H1 (cell line): ENCODE results near the gene SLC30A9. TPM values are rescaled to one million over a fixed set of nuclear protein-coding genes. Genes with fewer than 3 reads are reported as not detected.

Experiments
- CHD2 ChIP-seq: IDR thresholded peaks from 2 replicates; pipeline ENCODE4 v1.6.1; 2012; ENCODE audit warnings: low read length, improper control_type of control experiment
- MAFK ChIP-seq: IDR thresholded peaks from 2 replicates; pipeline ENCODE4 v1.6.1; 2012; ENCODE audit warnings: low read depth, mild to moderate bottlenecking, improper control_type of control experiment, low read length
- RFX5 ChIP-seq: IDR thresholded peaks from 2 replicates; pipeline ENCODE4 v1.6.1; 2011; ENCODE audit warnings: low read depth, low read length, improper control_type of control experiment, borderline replicate concordance
- RNF2 ChIP-seq: fragments of 200-900, 300-1000 bp; sonication (generic); IDR thresholded peaks from 2 replicates; pipeline ENCODE4 v1.7.1; 2016; ENCODE audit warnings: borderline replicate concordance, low read depth, mild to moderate bottlenecking, antibody characterized with exemption, low read length; ENCODE audit not compliant: poor library complexity, severe bottlenecking; ENCODE audit errors: missing control alignments
- SP4 ChIP-seq: IDR thresholded peaks from 2 replicates; pipeline ENCODE4 v1.6.1; 2012; ENCODE audit warnings: low read length, inconsistent platforms
- polyA plus RNA-seq, 7 experiments: library from polyadenylated mRNA; depleted of rRNA in 3 of 7; stranded (reverse) in 5 of 7; unstranded in 2 of 7; fragments of >200 nt in 5 of 7; fragments of 200-250 nt in 2 of 7; gene quantifications; 1 replicate in 5 of 7; 2 replicates in 1 of 7; 4 replicates in 1 of 7; pipeline versions ENCODE4 v1.2.1 to v1.2.3, GENCODE V29; 2011 to 2013; ENCODE audit warnings: missing spikeins in 2 of 7, mixed read lengths in 2 of 7
- total RNA-seq: library from RNA; stranded (reverse); fragmentation: NEBNext Ultra II Directional; extraction: Animal tissue kit (Norgen Biotek cat#: 25700); gene quantifications from 2 replicates; pipeline ENCODE4 v1.2.1, GENCODE V29; 2021

SLC30A9 gene
- total and polyA plus RNA-seq, 2 of the 8 experiments (the other 6 are each of a cell fraction or from before 2014, with no cell fraction given), result 41.2 to 67.2 TPM

- TF ChIP-seq SP4, result no peak
- TF ChIP-seq CHD2, result no peak
- no peak for TF ChIP-seq RNF2
- TF ChIP-seq RFX5, result no peak
- no peak for TF ChIP-seq MAFK
Observed at GRCh38 chr4:41999321-41999720, 9.0 kb downstream of the SLC30A9 start (continued).
